Chondrocyte (in vitro differentiated cells): ENCODE results near the gene SPRR2G. TPM values are rescaled to one million over a fixed set of nuclear protein-coding genes. Genes with fewer than 3 reads are reported as not detected.
"Not testable (repeated sequence)": the region's sequence is repeated elsewhere in the genome, so short reads cannot be mapped to it uniquely, and the experiment has no call there.

Experiments used
- DNase-seq: peaks from one replicate; pipeline ENCODE4 v3.0.0; 2021; ENCODE audit warnings: mixed read lengths, low spot score
- H3K27ac Mint-ChIP-seq: one replicate; pipeline ENCODE4 v1.8.0; 2021; ENCODE audit warnings: mild to moderate bottlenecking, moderate library complexity, mixed read lengths; ENCODE audit not compliant: unreplicated experiment
- H3K27me3 Mint-ChIP-seq: 2 replicates; pipeline ENCODE4 v1.8.0; 2021; ENCODE audit warnings: low read depth, mixed read lengths
- H3K36me3 Mint-ChIP-seq: 2 replicates; pipeline ENCODE4 v1.8.0; 2021; ENCODE audit warnings: low read depth, mixed read lengths
- H3K4me1 Mint-ChIP-seq: 2 replicates; pipeline ENCODE4 v1.8.0; 2021; ENCODE audit warnings: low read depth, mild to moderate bottlenecking, mixed read lengths
- H3K4me3 Mint-ChIP-seq: one replicate; pipeline ENCODE4 v1.8.0; 2021; ENCODE audit warnings: mild to moderate bottlenecking, moderate library complexity, mixed read lengths; ENCODE audit not compliant: unreplicated experiment
- H3K9me3 Mint-ChIP-seq: 2 replicates; pipeline ENCODE4 v1.8.0; 2021; ENCODE audit warnings: low read depth, mixed read lengths
- total RNA-seq: library from RNA; stranded (reverse); gene quantifications from 3 replicates; pipeline ENCODE4 v1.2.1, GENCODE V29; 2021
- TF ChIP-seq, protein P1 (sequence below): fragments of 200-600 bp; sonication (generic); IDR thresholded peaks from 2 replicates; pipeline ENCODE4 v1.5.0; 2021; ENCODE audit warnings: antibody characterized with exemption, mild to moderate bottlenecking, moderate library complexity

SPRR2G gene
- total RNA-seq, 1 donor from 2014 or later = not detected

GRCh38 chr1:153152481-153152880 lies 1.8 kb upstream of the SPRR2G start:
- no peak overlapping the region for H3K4me3 Mint-ChIP-seq
- H3K36me3 Mint-ChIP-seq = no peaks in the 10 kb centered on the region
- H3K9me3 Mint-ChIP-seq = no peaks in the 10 kb centered on the region
- no peaks in the 10 kb centered on the region for H3K4me1 Mint-ChIP-seq
- no peak for DNase-seq
- TF ChIP-seq, protein P1, sequence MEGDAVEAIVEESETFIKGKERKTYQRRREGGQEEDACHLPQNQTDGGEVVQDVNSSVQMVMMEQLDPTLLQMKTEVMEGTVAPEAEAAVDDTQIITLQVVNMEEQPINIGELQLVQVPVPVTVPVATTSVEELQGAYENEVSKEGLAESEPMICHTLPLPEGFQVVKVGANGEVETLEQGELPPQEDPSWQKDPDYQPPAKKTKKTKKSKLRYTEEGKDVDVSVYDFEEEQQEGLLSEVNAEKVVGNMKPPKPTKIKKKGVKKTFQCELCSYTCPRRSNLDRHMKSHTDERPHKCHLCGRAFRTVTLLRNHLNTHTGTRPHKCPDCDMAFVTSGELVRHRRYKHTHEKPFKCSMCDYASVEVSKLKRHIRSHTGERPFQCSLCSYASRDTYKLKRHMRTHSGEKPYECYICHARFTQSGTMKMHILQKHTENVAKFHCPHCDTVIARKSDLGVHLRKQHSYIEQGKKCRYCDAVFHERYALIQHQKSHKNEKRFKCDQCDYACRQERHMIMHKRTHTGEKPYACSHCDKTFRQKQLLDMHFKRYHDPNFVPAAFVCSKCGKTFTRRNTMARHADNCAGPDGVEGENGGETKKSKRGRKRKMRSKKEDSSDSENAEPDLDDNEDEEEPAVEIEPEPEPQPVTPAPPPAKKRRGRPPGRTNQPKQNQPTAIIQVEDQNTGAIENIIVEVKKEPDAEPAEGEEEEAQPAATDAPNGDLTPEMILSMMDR = no peak
- peaks cover 4% of the 10 kb centered on the region for H3K27me3 Mint-ChIP-seq
- no peak overlapping the region for H3K27ac Mint-ChIP-seq

DNA sequence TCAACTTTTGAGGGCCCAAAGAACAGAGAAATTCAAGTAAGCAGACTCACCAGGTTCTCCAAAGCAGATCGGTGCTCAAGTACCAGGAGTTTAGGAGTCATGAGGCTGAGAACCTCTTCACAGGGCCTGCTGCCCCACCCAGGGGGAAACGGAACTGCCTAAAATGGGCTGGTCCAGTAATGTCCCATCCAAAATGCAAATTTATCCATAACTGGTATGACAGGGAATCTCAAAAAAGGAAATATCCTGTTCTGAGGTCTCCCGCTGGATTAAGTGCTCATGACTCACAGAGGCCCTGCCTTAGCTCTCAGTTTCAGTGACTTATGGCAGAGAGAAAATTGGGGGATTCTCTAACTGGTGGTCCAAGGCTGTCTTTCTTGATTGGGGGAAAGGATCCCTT lies 9.3 kb downstream of the SPRR2G start:
- Mint-ChIP-seq H3K27me3 (peaks cover 9% of the 10 kb centered on the region), H3K36me3 (no peaks in the 10 kb centered on the region), H3K9me3 (no peaks in the 10 kb centered on the region), H3K27ac (no peak overlapping the region), H3K4me3 (no peak overlapping the region), H3K4me1 (no peaks in the 10 kb centered on the region)
- DNase-seq = no peak
- TF ChIP-seq, protein P1 = no peak

GRCh38 chr1:153140484-153140883 lies 10.2 kb downstream of the SPRR2G start:
- H3K4me1 Mint-ChIP-seq = no peaks in the 10 kb centered on the region
- no peak for DNase-seq
- no peak overlapping the region for H3K4me3 Mint-ChIP-seq
- H3K9me3 Mint-ChIP-seq = no peaks in the 10 kb centered on the region
- TF ChIP-seq, protein P1 = no peak
- no peak overlapping the region for H3K27ac Mint-ChIP-seq
- H3K27me3 Mint-ChIP-seq = peaks cover 7% of the 10 kb centered on the region
- H3K36me3 Mint-ChIP-seq = no peaks in the 10 kb centered on the region

GRCh38 chr1:153133743-153134142 lies 16.9 kb downstream of the SPRR2G start:
- no peak for DNase-seq
- TF ChIP-seq, protein P1 = no peak
- Mint-ChIP-seq H3K9me3 (no peaks in the 10 kb centered on the region), H3K27me3 (peaks cover 5% of the 10 kb centered on the region), H3K27ac (no peak overlapping the region), H3K4me1 (no peaks in the 10 kb centered on the region), H3K4me3 (no peak overlapping the region), H3K36me3 (no peaks in the 10 kb centered on the region)

DNA sequence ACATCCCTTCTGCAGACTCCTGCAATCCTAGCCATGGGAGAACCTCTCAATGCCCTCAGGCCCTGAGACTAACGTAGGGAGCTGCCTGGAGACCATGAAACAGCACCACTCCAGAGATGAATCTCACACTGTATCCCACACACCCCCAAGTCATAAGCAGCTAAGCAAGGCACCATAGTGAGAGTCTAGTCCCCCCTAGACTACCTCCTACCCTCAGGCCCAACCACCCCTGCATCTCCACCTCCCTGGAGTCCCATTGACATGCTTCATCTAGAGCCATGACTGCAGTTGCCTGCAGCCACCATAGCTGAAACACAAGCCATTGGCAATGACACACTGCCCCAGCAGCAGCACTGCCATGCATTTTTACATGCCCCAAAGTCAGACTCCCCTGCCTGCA lies 17.4 kb downstream of the SPRR2G start:
- peaks cover 5% of the 10 kb centered on the region for H3K27me3 Mint-ChIP-seq
- TF ChIP-seq, protein P1 = no peak
- no peak overlapping the region for H3K4me3 Mint-ChIP-seq

DNA sequence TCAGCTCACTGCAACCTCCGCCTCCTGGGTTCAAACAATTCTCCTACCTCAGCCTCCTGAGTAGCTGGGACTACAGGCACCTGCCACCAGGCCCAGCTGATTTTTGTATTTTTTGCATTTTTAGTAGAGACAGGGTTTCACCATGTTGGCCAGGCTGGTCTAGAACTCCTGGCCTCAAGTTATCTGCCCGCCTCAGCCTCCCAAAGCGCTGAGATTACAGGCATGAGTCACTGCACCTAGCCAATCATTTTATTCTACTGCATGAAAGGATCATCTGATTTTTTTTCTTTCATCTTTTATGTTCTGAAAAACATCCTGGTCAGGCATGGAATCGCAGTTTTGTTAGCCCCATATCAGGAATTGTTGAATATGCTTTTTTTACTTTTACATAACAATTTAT lies 22.0 kb downstream of the SPRR2G start:
- not testable (repeated sequence) for H3K4me1 Mint-ChIP-seq, H3K27me3 Mint-ChIP-seq, H3K36me3 Mint-ChIP-seq, H3K27ac Mint-ChIP-seq, DNase-seq, H3K4me3 Mint-ChIP-seq
- peaks cover 12% of the 10 kb centered on the region for H3K9me3 Mint-ChIP-seq

More for the DNA sequence above, 17.4 kb downstream of the SPRR2G start:
- H3K27ac Mint-ChIP-seq = no peak overlapping the region
- no peaks in the 10 kb centered on the region for H3K36me3 Mint-ChIP-seq
- H3K9me3 Mint-ChIP-seq = no peaks in the 10 kb centered on the region
- no peak for DNase-seq
- no peaks in the 10 kb centered on the region for H3K4me1 Mint-ChIP-seq
